ENCODE measurements around the gene ALOX5AP.

Gene ALOX5AP

GRCh38 chr13:30720172-30720869, 15.0 kb upstream of the ALOX5AP start:
- TF ChIP-seq CTCF (IDR thresholded peaks at IDR 0.05; ENCODE audit: insufficient read depth, low read depth, low read length, missing control alignments), result no peak
- no peak overlapping the region for H3K4me3 ChIP-seq (ENCODE audit: low read depth, low read length)
- DNase-seq (ENCODE audit: low read depth), result peak; percentile 66

GRCh38 chr13:30721936-30722335, 13.4 kb upstream of the ALOX5AP start:
- no peak for TF ChIP-seq CTCF (IDR thresholded peaks at IDR 0.05; ENCODE audit: insufficient read depth, low read depth, low read length, missing control alignments)
- no peak for DNase-seq (ENCODE audit: low read depth)
- no peak overlapping the region for H3K4me3 ChIP-seq (ENCODE audit: low read depth, low read length)

GRCh38 chr13:30722361-30722760, 13.0 kb upstream of the ALOX5AP start:
- DNase-seq (ENCODE audit: low read depth), result no peak
- H3K4me3 ChIP-seq (ENCODE audit: low read depth, low read length), result no peak overlapping the region
- TF ChIP-seq CTCF (IDR thresholded peaks at IDR 0.05; ENCODE audit: insufficient read depth, low read depth, low read length, missing control alignments), result no peak

- no peak overlapping the region for H3K4me3 ChIP-seq (ENCODE audit: low read depth, low read length)
- no peak for TF ChIP-seq CTCF (IDR thresholded peaks at IDR 0.05; ENCODE audit: insufficient read depth, low read depth, low read length, missing control alignments)
- no peak for DNase-seq (ENCODE audit: low read depth)
These were observed 10.6 kb upstream of the ALOX5AP start for GRCh38 chr13:30724778-30725177.

GRCh38 chr13:30725326-30726085, 9.8 kb upstream of the ALOX5AP start:
- no peak for DNase-seq (ENCODE audit: low read depth)
- no peak overlapping the region for H3K4me3 ChIP-seq (ENCODE audit: low read depth, low read length)
- no peak for TF ChIP-seq CTCF (IDR thresholded peaks at IDR 0.05; ENCODE audit: insufficient read depth, low read depth, low read length, missing control alignments)

GRCh38 chr13:30726192-30726591, 9.2 kb upstream of the ALOX5AP start:
- DNase-seq (ENCODE audit: low read depth), result no peak
- no peak overlapping the region for H3K4me3 ChIP-seq (ENCODE audit: low read depth, low read length)
- no peak for TF ChIP-seq CTCF (IDR thresholded peaks at IDR 0.05; ENCODE audit: insufficient read depth, low read depth, low read length, missing control alignments)
